H1 (cell line): ENCODE data around the gene NAV3. TPM values are rescaled to one million over a fixed set of nuclear protein-coding genes. Genes with fewer than 3 reads are reported as not detected.

ENCODE experiments used
- EP300 ChIP-seq, 2 experiments: IDR thresholded peaks; 1 replicate in 1 of 2; 2 replicates in 1 of 2; pipeline ENCODE4 v1.6.1; 2011 to 2012; ENCODE audit warnings: low read depth in 2 of 2, low read length in 2 of 2, mild to moderate bottlenecking in 2 of 2, borderline replicate concordance in 1 of 2, inconsistent platforms in 1 of 2, moderate library complexity in 1 of 2
- JUND ChIP-seq: IDR thresholded peaks from 2 replicates; pipeline ENCODE4 v1.6.1; 2011; ENCODE audit warnings: mild to moderate bottlenecking, improper control_type of control experiment, low read length
- KDM1A ChIP-seq: fragments of 200-600, 300-600 bp; sonication (generic); IDR thresholded peaks from 2 replicates; pipeline ENCODE4 v1.7.1; 2016; ENCODE audit warnings: mild to moderate bottlenecking, low read length, borderline replicate concordance
- MAFK ChIP-seq: IDR thresholded peaks from 2 replicates; pipeline ENCODE4 v1.6.1; 2012; ENCODE audit warnings: low read depth, mild to moderate bottlenecking, improper control_type of control experiment, low read length
- polyA plus RNA-seq, 7 experiments: library from polyadenylated mRNA; depleted of rRNA in 3 of 7; stranded (reverse) in 5 of 7; unstranded in 2 of 7; fragments of >200 nt in 5 of 7; fragments of 200-250 nt in 2 of 7; gene quantifications; 1 replicate in 5 of 7; 2 replicates in 1 of 7; 4 replicates in 1 of 7; pipeline versions ENCODE4 v1.2.1 to v1.2.3, GENCODE V29; 2011 to 2013; ENCODE audit warnings: missing spikeins in 2 of 7, mixed read lengths in 2 of 7
- total RNA-seq: library from RNA; stranded (reverse); fragmentation: NEBNext Ultra II Directional; extraction: Animal tissue kit (Norgen Biotek cat#: 25700); gene quantifications from 2 replicates; pipeline ENCODE4 v1.2.1, GENCODE V29; 2021

The NAV3 gene
- total and polyA plus RNA-seq, 2 of the 8 experiments (the other 6 are each of a cell fraction or from before 2014, with no cell fraction given) = 0.47 to 5.0 TPM

- TF ChIP-seq EP300 (IDR thresholded peaks at IDR 0.05; ENCODE audit: borderline replicate concordance in 1 of 2, low read depth in 2 of 2, low read length in 2 of 2) (no peak), MAFK (no peak), KDM1A (no peak), JUND (no peak)
These were observed 356.0 kb downstream of the NAV3 start (continued) for GRCh38 chr12:78186670-78187069.
